Neural cell (in vitro differentiated cells): Measurements from ENCODE around the gene LHPP. TPM values are rescaled to one million over a fixed set of nuclear protein-coding genes. Genes with fewer than 3 reads are reported as not detected.

Experiments used
- H2AFZ ChIP-seq: fragments of 200-600, 300-800 bp; sonication (generic), shearing (Covaris generic); 2 replicates; pipeline ENCODE4 v1.6.0; 2014; ENCODE audit warnings: low read depth, mild to moderate bottlenecking, antibody characterized with exemption, low read length, moderate library complexity
- H3F3A ChIP-seq: fragments of 200-600 bp; shearing (Covaris generic); 2 replicates; pipeline ENCODE4 v1.6.1; 2016; ENCODE audit warnings: mild to moderate bottlenecking, moderate library complexity, mixed read lengths, antibody characterized with exemption, low read length; ENCODE audit not compliant: insufficient read depth, poor library complexity, severe bottlenecking
- H3K27ac ChIP-seq: fragments of 200-600, 300-800 bp; sonication (generic), shearing (Covaris generic); 2 replicates; pipeline ENCODE4 v1.5.1; 2014; ENCODE audit warnings: mild to moderate bottlenecking, low read length, moderate library complexity
- H3K27me3 ChIP-seq: fragments of 300-800, 200-600 bp; sonication (generic), shearing (Covaris generic); 2 replicates; pipeline ENCODE4 v1.6.0; 2014; ENCODE audit warnings: mild to moderate bottlenecking, low read depth, low read length, moderate library complexity; ENCODE audit not compliant: insufficient read depth
- H3K36me3 ChIP-seq: fragments of 300-800, 200-600 bp; sonication (generic), shearing (Covaris generic); 2 replicates; pipeline ENCODE4 v1.5.1; 2014; ENCODE audit warnings: mild to moderate bottlenecking, antibody characterized with exemption, low read length, moderate library complexity; ENCODE audit not compliant: insufficient read depth
- H3K4me2 ChIP-seq: fragments of 300-800, 200-600 bp; sonication (generic), shearing (Covaris generic); 2 replicates; pipeline ENCODE4 v1.6.0; 2014; ENCODE audit warnings: mild to moderate bottlenecking, low read length
- H3K4me3 ChIP-seq: fragments of 300-800, 200-600 bp; sonication (generic), shearing (Covaris generic); 2 replicates; pipeline ENCODE4 v1.5.1; 2014; ENCODE audit warnings: mild to moderate bottlenecking, low read length, moderate library complexity
- H3K79me2 ChIP-seq: fragments of 200-600 bp; shearing (Covaris generic); replicated peaks from 2 replicates; pipeline ENCODE4 v1.6.0; 2014; ENCODE audit warnings: mild to moderate bottlenecking, low read length, moderate library complexity; ENCODE audit not compliant: insufficient read depth
- H3K9ac ChIP-seq: fragments of 300-800, 200-600 bp; sonication (generic), shearing (Covaris generic); 2 replicates; pipeline ENCODE4 v1.6.1; 2016; ENCODE audit warnings: mild to moderate bottlenecking, low read length, mixed read lengths
- H3K9me2 ChIP-seq: fragments of 200-600 bp; shearing (Covaris generic); 2 replicates; pipeline ENCODE4 v1.6.1; 2016; ENCODE audit warnings: mild to moderate bottlenecking, low read length, mixed read lengths; ENCODE audit not compliant: insufficient read depth
- H3K9me3 ChIP-seq: fragments of 200-600, 300-800 bp; sonication (generic), shearing (Covaris generic); 2 replicates; pipeline ENCODE4 v1.6.1; 2016; ENCODE audit warnings: mild to moderate bottlenecking, mixed run types, low read length, moderate library complexity, mixed read lengths
- H4K20me1 ChIP-seq: fragments of 200-600 bp; shearing (Covaris generic); 2 replicates; pipeline ENCODE4 v1.6.1; 2016; ENCODE audit warnings: mild to moderate bottlenecking, mixed run types; ENCODE audit not compliant: insufficient read depth
- EP300 ChIP-seq: fragments of 450-650 bp; conservative IDR thresholded peaks from 2 replicates; pipeline ENCODE4 v1.6.1; 2014; ENCODE audit warnings: antibody characterized with exemption, mild to moderate bottlenecking, moderate library complexity; ENCODE audit not compliant: poor library complexity, severe bottlenecking
- EZH2 ChIP-seq: fragments of 200-600, 300-800 bp; shearing (Covaris generic), sonication (generic); IDR thresholded peaks from 2 replicates; pipeline ENCODE4 v1.6.1; 2014; ENCODE audit warnings: antibody characterized with exemption, low read length, borderline replicate concordance, mild to moderate bottlenecking; ENCODE audit not compliant: insufficient read depth, poor library complexity, severe bottlenecking
- MXI1 ChIP-seq: fragments of 450-650 bp; conservative IDR thresholded peaks from 2 replicates; pipeline ENCODE4 v1.6.1; 2014; ENCODE audit warnings: antibody characterized with exemption, mild to moderate bottlenecking; ENCODE audit not compliant: poor library complexity, severe bottlenecking
- POLR2AphosphoS5 ChIP-seq: IDR thresholded peaks from 2 replicates; pipeline ENCODE4 v1.6.1; 2012
- RAD21 ChIP-seq: fragments of 450-650 bp; conservative IDR thresholded peaks from 2 replicates; pipeline ENCODE4 v1.6.1; 2014; ENCODE audit warnings: antibody characterized with exemption, mild to moderate bottlenecking, moderate library complexity
- SMC3 ChIP-seq: fragments of 450-650 bp; conservative IDR thresholded peaks from 2 replicates; pipeline ENCODE4 v1.6.1; 2014; ENCODE audit warnings: antibody characterized with exemption, mild to moderate bottlenecking, moderate library complexity; ENCODE audit not compliant: poor library complexity
- TAF1 ChIP-seq: IDR thresholded peaks from 2 replicates; pipeline ENCODE4 v1.6.1; 2012; ENCODE audit warnings: low read depth
- polyA plus RNA-seq: library from polyadenylated mRNA; depleted of rRNA; stranded (reverse); fragments of >200 nt; gene quantifications from 2 replicates; pipeline ENCODE4 v1.2.3, GENCODE V29; 2014
- TF ChIP-seq, protein P1 (sequence below): IDR thresholded peaks from 2 replicates; pipeline ENCODE4 v1.6.1; 2012; ENCODE audit warnings: borderline replicate concordance
- TF ChIP-seq, protein P2 (sequence below): fragments of 450-650 bp; IDR thresholded peaks from 2 replicates; pipeline ENCODE4 v1.5.1; 2014; ENCODE audit warnings: antibody characterized with exemption, mild to moderate bottlenecking, moderate library complexity; ENCODE audit not compliant: poor library complexity, severe bottlenecking

The LHPP gene
- polyA plus RNA-seq, 1 donor from 2014 or later: 16.0 TPM

DNA sequence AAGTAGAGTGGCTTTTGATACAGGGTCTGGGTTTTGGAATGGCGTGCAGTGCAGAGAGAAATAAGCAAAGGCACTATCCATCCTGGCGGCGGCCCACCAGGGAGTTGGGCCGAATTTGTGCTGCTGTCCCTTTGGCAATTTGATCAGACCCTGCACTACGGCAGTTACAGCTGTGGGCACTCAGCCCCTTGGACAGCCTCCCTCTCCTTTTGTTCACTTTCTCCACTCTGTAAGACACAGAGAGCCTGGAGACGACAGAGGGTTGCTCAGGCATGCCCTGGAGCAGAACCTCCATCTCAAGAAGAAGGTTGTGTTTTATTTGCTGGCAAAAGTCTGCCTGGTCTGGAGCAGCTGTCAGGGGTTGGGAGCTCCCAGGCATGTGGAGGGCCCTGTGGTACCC is 55.8 kb downstream of the LHPP start:
- Histone ChIP-seq H3K9me3 (no peaks in the 10 kb centered on the region), H3K36me3 (no peaks in the 10 kb centered on the region), H2AFZ (no peak overlapping the region), H3F3A (no peaks in the 10 kb centered on the region), H3K4me3 (no peak overlapping the region), H3K4me2 (no peak overlapping the region), H3K79me2 (no peaks in the 10 kb centered on the region), H3K27me3 (no peaks in the 10 kb centered on the region), H3K27ac (no peak overlapping the region), H3K9me2 (no peaks in the 10 kb centered on the region), H3K9ac (no peak overlapping the region), H4K20me1 (no peaks in the 10 kb centered on the region)
- TF ChIP-seq, protein P1, sequence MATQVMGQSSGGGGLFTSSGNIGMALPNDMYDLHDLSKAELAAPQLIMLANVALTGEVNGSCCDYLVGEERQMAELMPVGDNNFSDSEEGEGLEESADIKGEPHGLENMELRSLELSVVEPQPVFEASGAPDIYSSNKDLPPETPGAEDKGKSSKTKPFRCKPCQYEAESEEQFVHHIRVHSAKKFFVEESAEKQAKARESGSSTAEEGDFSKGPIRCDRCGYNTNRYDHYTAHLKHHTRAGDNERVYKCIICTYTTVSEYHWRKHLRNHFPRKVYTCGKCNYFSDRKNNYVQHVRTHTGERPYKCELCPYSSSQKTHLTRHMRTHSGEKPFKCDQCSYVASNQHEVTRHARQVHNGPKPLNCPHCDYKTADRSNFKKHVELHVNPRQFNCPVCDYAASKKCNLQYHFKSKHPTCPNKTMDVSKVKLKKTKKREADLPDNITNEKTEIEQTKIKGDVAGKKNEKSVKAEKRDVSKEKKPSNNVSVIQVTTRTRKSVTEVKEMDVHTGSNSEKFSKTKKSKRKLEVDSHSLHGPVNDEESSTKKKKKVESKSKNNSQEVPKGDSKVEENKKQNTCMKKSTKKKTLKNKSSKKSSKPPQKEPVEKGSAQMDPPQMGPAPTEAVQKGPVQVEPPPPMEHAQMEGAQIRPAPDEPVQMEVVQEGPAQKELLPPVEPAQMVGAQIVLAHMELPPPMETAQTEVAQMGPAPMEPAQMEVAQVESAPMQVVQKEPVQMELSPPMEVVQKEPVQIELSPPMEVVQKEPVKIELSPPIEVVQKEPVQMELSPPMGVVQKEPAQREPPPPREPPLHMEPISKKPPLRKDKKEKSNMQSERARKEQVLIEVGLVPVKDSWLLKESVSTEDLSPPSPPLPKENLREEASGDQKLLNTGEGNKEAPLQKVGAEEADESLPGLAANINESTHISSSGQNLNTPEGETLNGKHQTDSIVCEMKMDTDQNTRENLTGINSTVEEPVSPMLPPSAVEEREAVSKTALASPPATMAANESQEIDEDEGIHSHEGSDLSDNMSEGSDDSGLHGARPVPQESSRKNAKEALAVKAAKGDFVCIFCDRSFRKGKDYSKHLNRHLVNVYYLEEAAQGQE: no peak
- TF ChIP-seq EZH2: no peak
- no peak for TF ChIP-seq POLR2AphosphoS5

DNA sequence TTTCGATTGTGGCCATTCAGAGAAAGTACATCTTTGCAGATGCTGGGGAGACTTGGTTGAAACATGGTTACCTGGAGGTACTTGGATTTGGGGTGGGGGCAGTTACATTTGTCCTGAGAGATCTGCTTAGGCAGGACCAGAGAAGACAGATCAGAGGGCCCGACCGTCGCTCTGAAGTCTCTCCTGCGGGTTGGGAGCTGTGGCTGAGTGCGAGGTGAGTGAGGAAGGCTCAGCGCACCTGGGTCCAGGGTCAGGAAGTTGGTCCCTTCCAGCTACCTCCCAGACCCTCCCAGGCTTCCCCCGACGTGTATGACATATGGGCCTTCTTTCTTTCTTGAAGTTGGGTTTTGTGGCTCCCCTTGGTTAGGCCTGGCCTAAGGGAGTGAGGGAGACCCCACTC is 56.3 kb downstream of the LHPP start:
- H3K4me3 ChIP-seq: no peak overlapping the region
- H3K27ac ChIP-seq: no peak overlapping the region
- H3K9ac ChIP-seq: no peak overlapping the region
- no peaks in the 10 kb centered on the region for H3K9me3 ChIP-seq
- no peak overlapping the region for H3K4me2 ChIP-seq
- H4K20me1 ChIP-seq: no peaks in the 10 kb centered on the region
- H3K79me2 ChIP-seq: no peaks in the 10 kb centered on the region
- H3K36me3 ChIP-seq: no peaks in the 10 kb centered on the region
- no peak overlapping the region for H2AFZ ChIP-seq
- H3K9me2 ChIP-seq: no peaks in the 10 kb centered on the region
- H3K27me3 ChIP-seq: no peaks in the 10 kb centered on the region
- no peaks in the 10 kb centered on the region for H3F3A ChIP-seq
- no peak for TF ChIP-seq SMC3

GRCh38 chr10:124518366-124518765 is 56.7 kb downstream of the LHPP start:
- no peaks in the 10 kb centered on the region for H3K36me3 ChIP-seq
- no peak overlapping the region for H3K27ac ChIP-seq
- no peaks in the 10 kb centered on the region for H3K27me3 ChIP-seq
- H4K20me1 ChIP-seq: no peaks in the 10 kb centered on the region
- H3K9me3 ChIP-seq: no peaks in the 10 kb centered on the region
- TF ChIP-seq POLR2AphosphoS5: no peak
- TF ChIP-seq EP300: no peak
- TF ChIP-seq SMC3: no peak
- TF ChIP-seq, protein P1: no peak
- no peak for TF ChIP-seq TAF1
- TF ChIP-seq EZH2: no peak
- TF ChIP-seq RAD21: no peak
- no peak for TF ChIP-seq MXI1
- TF ChIP-seq, protein P2, sequence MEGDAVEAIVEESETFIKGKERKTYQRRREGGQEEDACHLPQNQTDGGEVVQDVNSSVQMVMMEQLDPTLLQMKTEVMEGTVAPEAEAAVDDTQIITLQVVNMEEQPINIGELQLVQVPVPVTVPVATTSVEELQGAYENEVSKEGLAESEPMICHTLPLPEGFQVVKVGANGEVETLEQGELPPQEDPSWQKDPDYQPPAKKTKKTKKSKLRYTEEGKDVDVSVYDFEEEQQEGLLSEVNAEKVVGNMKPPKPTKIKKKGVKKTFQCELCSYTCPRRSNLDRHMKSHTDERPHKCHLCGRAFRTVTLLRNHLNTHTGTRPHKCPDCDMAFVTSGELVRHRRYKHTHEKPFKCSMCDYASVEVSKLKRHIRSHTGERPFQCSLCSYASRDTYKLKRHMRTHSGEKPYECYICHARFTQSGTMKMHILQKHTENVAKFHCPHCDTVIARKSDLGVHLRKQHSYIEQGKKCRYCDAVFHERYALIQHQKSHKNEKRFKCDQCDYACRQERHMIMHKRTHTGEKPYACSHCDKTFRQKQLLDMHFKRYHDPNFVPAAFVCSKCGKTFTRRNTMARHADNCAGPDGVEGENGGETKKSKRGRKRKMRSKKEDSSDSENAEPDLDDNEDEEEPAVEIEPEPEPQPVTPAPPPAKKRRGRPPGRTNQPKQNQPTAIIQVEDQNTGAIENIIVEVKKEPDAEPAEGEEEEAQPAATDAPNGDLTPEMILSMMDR: no peak
- H3K9me2 ChIP-seq: no peaks in the 10 kb centered on the region
- H3K79me2 ChIP-seq: no peaks in the 10 kb centered on the region
- H3F3A ChIP-seq: no peaks in the 10 kb centered on the region
- no peak overlapping the region for H3K4me2 ChIP-seq
- H3K4me3 ChIP-seq: no peak overlapping the region
- no peak overlapping the region for H3K9ac ChIP-seq
- H2AFZ ChIP-seq: no peak overlapping the region
